Loucy (cell line): Measurements from ENCODE around the gene CIBAR2.

Experiments
- H2AFZ ChIP-seq: fragments of 200-600 bp; sonication (generic); 2 replicates; pipeline ENCODE4 v1.6.0; 2016; ENCODE audit warnings: antibody characterized with exemption, mild to moderate bottlenecking, low read length, moderate library complexity
- H3F3A ChIP-seq: fragments of 200-600 bp; 2 replicates; pipeline ENCODE4 v1.6.0; 2016; ENCODE audit warnings: antibody characterized with exemption, low read depth, mild to moderate bottlenecking
- H3K27me3 ChIP-seq: fragments of 200-600 bp; sonication (generic); 2 replicates; pipeline ENCODE4 v1.6.1; 2014; ENCODE audit warnings: low read length, mild to moderate bottlenecking; ENCODE audit not compliant: insufficient read depth, poor library complexity, severe bottlenecking
- H3K36me3 ChIP-seq: fragments of 200-600 bp; sonication (generic); 2 replicates; pipeline ENCODE4 v1.6.1; 2016; ENCODE audit warnings: low read length; ENCODE audit not compliant: insufficient read depth
- H3K4me1 ChIP-seq: fragments of 200-600 bp; sonication (generic); 2 replicates; pipeline ENCODE4 v1.5.1; 2014; ENCODE audit warnings: low read length, mild to moderate bottlenecking; ENCODE audit not compliant: insufficient read depth, poor library complexity, severe bottlenecking
- H3K4me2 ChIP-seq: fragments of 200-600 bp; sonication (generic); 2 replicates; pipeline ENCODE4 v1.6.0; 2014; ENCODE audit warnings: antibody characterized with exemption, low read length, low read depth, mild to moderate bottlenecking; ENCODE audit not compliant: poor library complexity, severe bottlenecking
- H3K4me3 ChIP-seq: fragments of 200-600 bp; sonication (generic); 2 replicates; pipeline ENCODE4 v1.5.1; 2014; ENCODE audit warnings: low read length, mild to moderate bottlenecking, mixed read lengths; ENCODE audit not compliant: poor library complexity, severe bottlenecking
- H3K79me2 ChIP-seq: fragments of 200-600 bp; sonication (generic); 2 replicates; pipeline ENCODE4 v1.6.1; 2014; ENCODE audit warnings: low read length; ENCODE audit not compliant: insufficient read depth
- H3K9ac ChIP-seq: fragments of 200-600 bp; sonication (generic); 2 replicates; pipeline ENCODE4 v1.6.0; 2014; ENCODE audit warnings: mild to moderate bottlenecking, low read depth, low read length, moderate library complexity; ENCODE audit not compliant: poor library complexity, severe bottlenecking
- H3K9me2 ChIP-seq: fragments of 200-600 bp; sonication (generic); replicated peaks from 2 replicates; pipeline ENCODE4 v1.6.1; 2016; ENCODE audit warnings: low read depth, low read length, mixed read lengths
- H3K9me3 ChIP-seq: fragments of 200-600 bp; sonication (generic); 2 replicates; pipeline ENCODE4 v1.6.1; 2014; ENCODE audit warnings: mild to moderate bottlenecking, antibody characterized with exemption, low read length, low read depth; ENCODE audit not compliant: insufficient read depth
- H4K20me1 ChIP-seq: fragments of 200-600 bp; sonication (generic); 2 replicates; pipeline ENCODE4 v1.6.0; 2014; ENCODE audit warnings: antibody characterized with exemption, low read length, mild to moderate bottlenecking; ENCODE audit not compliant: insufficient read depth, poor library complexity, severe bottlenecking
- EZH2phosphoT487 ChIP-seq: fragments of 200-600 bp; IDR thresholded peaks from 2 replicates; pipeline ENCODE4 v1.6.1; 2018; ENCODE audit warnings: antibody characterized with exemption, mild to moderate bottlenecking, moderate library complexity, borderline replicate concordance
- TF ChIP-seq, protein P1 (sequence below): fragments of 200-600 bp; sonication (generic); conservative IDR thresholded peaks from 2 replicates; pipeline ENCODE4 v1.5.1; 2014; ENCODE audit warnings: mild to moderate bottlenecking, antibody characterized with exemption, low read length

Gene CIBAR2

DNA sequence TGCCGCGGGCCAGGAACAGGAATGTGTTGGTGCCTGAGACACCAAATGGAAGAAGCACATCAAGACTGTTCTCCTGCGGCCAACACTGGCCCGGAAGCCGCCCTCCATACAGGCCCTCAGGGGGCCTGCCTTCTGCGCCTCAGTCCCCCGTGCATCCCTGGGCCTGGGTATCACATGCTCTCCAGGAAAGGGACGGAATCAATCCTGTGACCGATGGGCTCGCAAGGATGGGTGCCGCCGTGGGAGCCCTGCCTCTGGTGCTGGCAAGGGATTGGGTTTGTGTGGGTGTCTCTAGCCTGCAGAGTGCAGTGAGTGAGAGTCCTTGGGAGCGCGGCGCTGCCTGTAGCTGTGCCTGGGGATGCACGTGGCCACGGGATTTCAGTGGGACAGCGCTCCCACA, 19.4 kb downstream of the CIBAR2 start:
- H2AFZ ChIP-seq, result no peak overlapping the region
- no peaks in the 10 kb centered on the region for H3K79me2 ChIP-seq
- no peaks in the 10 kb centered on the region for H3K4me1 ChIP-seq
- no peaks in the 10 kb centered on the region for H3F3A ChIP-seq
- no peaks in the 10 kb centered on the region for H3K9me2 ChIP-seq
- no peaks in the 10 kb centered on the region for H3K27me3 ChIP-seq
- no peaks in the 10 kb centered on the region for H3K9me3 ChIP-seq
- H3K9ac ChIP-seq, result no peak overlapping the region
- H3K4me2 ChIP-seq, result no peak overlapping the region
- no peak for TF ChIP-seq EZH2phosphoT487
- TF ChIP-seq, protein P1, sequence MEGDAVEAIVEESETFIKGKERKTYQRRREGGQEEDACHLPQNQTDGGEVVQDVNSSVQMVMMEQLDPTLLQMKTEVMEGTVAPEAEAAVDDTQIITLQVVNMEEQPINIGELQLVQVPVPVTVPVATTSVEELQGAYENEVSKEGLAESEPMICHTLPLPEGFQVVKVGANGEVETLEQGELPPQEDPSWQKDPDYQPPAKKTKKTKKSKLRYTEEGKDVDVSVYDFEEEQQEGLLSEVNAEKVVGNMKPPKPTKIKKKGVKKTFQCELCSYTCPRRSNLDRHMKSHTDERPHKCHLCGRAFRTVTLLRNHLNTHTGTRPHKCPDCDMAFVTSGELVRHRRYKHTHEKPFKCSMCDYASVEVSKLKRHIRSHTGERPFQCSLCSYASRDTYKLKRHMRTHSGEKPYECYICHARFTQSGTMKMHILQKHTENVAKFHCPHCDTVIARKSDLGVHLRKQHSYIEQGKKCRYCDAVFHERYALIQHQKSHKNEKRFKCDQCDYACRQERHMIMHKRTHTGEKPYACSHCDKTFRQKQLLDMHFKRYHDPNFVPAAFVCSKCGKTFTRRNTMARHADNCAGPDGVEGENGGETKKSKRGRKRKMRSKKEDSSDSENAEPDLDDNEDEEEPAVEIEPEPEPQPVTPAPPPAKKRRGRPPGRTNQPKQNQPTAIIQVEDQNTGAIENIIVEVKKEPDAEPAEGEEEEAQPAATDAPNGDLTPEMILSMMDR, result no peak
- H3K4me3 ChIP-seq, result no peak overlapping the region
- H4K20me1 ChIP-seq, result no peaks in the 10 kb centered on the region
- H3K36me3 ChIP-seq, result no peaks in the 10 kb centered on the region

DNA sequence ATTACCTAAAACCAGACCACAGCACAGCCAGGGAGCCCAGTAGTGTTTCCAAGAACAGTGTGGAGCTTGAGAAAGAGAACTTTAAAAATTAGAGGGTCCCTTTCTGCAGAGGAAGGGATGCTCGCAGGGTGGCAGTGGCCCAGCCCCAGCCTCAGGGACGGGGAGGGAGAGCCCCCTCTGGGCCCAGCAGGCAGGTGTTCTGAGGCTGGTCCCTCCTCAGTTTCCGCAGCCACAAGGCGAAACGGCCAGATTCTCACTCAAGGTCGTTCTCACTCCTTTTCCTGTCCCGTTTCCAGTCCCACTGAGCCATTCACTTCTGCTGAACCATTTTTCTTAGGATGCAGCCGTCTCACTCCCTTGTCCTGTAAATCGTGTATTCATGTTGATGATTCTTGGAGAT, 20.0 kb downstream of the CIBAR2 start:
- Histone ChIP-seq H2AFZ (no peak overlapping the region), H3K9me3 (no peaks in the 10 kb centered on the region), H3F3A (no peaks in the 10 kb centered on the region), H3K4me3 (no peak overlapping the region), H4K20me1 (no peaks in the 10 kb centered on the region), H3K4me1 (no peaks in the 10 kb centered on the region), H3K9me2 (no peaks in the 10 kb centered on the region), H3K79me2 (no peaks in the 10 kb centered on the region), H3K9ac (no peak overlapping the region), H3K4me2 (no peak overlapping the region), H3K36me3 (no peaks in the 10 kb centered on the region), H3K27me3 (no peaks in the 10 kb centered on the region)
- TF ChIP-seq, protein P1, result no peak
- TF ChIP-seq EZH2phosphoT487, result no peak

DNA sequence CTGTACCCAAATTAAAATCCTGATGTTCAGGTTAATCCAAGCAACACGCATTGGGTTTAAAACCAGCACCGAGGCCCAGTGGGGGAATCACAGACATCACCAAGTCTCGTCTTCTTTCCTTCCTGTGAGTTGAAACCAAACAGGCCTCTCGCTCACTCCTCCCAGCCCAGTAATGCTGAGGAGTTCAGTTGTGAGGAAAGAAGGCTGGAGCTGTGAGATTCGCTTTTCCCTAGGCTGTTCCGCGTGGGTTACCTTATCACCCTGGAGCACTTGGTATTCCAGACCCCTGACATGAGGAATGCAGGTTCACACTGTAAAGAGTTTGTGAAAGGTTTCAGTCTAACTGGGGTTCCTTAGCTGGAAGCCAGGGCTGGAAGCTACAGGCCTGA, 20.8 kb downstream of the CIBAR2 start:
- Histone ChIP-seq H3K4me2 (no peak overlapping the region), H3K9me2 (no peaks in the 10 kb centered on the region), H3K36me3 (no peaks in the 10 kb centered on the region), H3F3A (no peaks in the 10 kb centered on the region), H3K79me2 (no peaks in the 10 kb centered on the region), H3K4me3 (no peak overlapping the region), H3K27me3 (no peaks in the 10 kb centered on the region), H3K4me1 (no peaks in the 10 kb centered on the region), H3K9ac (no peak overlapping the region), H4K20me1 (no peaks in the 10 kb centered on the region), H2AFZ (no peak overlapping the region), H3K9me3 (no peaks in the 10 kb centered on the region)
- no peak for TF ChIP-seq EZH2phosphoT487
- TF ChIP-seq, protein P1, result no peak
